GM23248 (cell line): ENCODE results near the gene SGK1.

Experiments used
- EZH2 ChIP-seq: fragments of 200-600 bp; sonication (generic); IDR thresholded peaks from 2 replicates; pipeline ENCODE4 v1.6.1; 2018; ENCODE audit warnings: antibody characterized with exemption, mild to moderate bottlenecking; ENCODE audit not compliant: insufficient read depth, poor library complexity, severe bottlenecking
- EZH2phosphoT487 ChIP-seq: fragments of 200-600 bp; sonication (generic); IDR thresholded peaks from 2 replicates; pipeline ENCODE4 v1.6.1; 2018; ENCODE audit warnings: antibody characterized with exemption, moderate library complexity, mild to moderate bottlenecking, low read depth; ENCODE audit not compliant: insufficient read depth

DNA sequence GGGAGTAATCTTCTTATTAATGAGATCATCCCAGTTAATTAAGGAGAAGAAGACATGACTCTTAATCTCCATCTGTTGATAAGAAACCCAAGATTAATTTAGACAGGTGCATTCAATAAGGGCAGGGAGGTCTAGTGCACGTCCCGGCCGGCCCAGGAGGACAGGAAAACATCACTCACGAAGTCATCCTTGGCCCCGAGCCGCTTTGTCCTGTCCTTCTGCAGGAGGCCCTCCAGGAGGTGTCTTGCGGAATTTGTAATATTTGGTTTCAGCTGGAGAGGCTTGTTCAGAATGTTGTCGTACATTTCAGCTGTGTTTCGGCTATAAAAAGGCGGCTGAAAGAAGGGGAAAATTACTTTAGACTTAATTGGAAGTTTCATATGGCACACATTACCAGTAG lies 147.1 kb downstream of the SGK1 start:
- TF ChIP-seq EZH2phosphoT487 (no peak), EZH2 (no peak)
